HG02981 (cell line): Measurements from ENCODE around the gene PHETA2.
"Not testable (repeated sequence)": the region's sequence is repeated elsewhere in the genome, so short reads cannot be mapped to it uniquely, and the experiment has no call there.

Experiments
- ATAC-seq: cut with Tn5 transposase; IDR thresholded peaks from one replicate; pipeline ENCODE4 v1.9.1; 2021; ENCODE audit warnings: mild to moderate bottlenecking, moderate library complexity; ENCODE audit not compliant: unreplicated experiment

PHETA2 gene

DNA sequence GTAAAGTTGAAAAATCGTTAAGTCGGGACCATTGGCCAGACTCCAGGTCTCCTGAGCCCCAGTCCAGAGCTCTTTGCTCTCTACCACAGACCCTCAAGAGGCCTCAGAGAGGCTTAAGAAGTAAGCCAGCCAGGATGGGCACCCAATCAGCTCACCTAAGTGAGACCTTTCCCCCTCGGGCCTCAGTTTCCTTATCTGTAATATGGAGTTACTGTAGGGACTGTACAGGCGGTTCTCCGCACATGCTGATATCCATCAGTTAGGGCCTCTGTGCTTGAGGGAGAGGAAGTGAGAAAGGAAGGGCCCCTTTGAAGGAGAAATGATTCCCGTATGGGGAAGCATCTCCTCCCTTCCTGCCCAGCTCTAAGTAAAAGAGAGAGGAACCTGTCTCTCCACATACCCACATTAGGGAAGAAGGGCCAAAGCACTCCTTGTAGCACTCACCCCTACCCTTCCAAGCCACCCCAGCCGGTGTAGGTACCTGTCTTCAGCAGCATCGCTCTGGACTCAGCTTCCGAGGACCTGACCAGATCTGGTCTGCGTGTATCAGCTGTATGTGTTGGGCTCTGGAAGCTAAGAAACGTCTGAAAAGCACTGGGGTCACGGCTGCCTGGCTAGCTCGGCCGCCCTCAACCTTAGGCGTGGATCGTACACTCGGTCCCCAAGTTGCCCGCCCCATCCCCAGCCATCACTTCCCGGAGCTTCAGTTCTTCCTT lies 4.1 kb upstream of the PHETA2 start:
- peak; percentile 6 for ATAC-seq

DNA sequence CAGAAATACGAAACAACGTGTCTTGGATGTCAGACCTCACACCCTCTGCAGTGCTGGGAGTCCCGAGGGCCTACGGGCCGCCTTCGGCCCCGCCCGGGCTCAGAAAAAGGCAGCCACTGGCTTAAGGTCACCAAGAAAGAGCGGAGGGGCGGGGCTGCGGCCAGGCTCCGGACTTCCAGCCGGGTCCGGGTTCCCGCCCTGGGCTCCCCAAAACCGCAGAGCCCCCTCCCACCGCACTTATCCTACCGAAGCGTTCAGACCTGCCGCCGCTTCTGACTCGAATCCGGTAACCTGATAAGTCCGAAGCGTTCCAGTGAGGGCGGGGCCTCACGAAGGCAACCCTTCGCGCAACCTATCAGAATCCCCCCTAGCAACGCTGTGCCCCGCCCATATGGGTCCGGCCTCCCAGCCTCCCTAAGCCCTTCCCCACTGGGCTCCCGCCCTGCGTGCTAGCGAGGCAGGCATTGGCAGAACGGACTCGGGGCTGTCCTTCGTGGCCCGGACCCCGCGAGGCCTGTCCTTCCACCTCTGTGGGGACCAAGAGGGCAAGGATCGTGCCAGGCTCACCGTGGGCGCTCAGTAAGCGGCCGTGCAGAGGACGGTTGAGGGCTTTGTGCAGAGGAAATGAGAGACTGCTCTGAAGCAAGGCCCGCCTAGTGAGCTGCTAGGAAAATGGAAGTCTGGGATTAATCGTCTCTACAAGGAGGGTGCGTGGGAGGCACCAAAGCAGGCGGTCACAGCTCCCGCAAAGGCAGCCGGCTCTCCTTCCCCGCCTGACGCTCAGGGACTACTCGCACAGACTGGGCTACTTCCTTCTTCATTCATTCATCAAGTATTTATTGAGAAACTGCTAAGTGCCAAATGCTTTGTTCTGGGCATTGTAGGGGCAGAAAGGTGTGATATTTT lies 3.3 kb upstream of the PHETA2 start, which contains the start of gene NAGA:
NAGA (minus strand) TSS at position 296 of the 906 bp plus-strand sequence. CDS start 515 bp downstream, outside the sequence.
- ATAC-seq: peak; percentile 86

DNA sequence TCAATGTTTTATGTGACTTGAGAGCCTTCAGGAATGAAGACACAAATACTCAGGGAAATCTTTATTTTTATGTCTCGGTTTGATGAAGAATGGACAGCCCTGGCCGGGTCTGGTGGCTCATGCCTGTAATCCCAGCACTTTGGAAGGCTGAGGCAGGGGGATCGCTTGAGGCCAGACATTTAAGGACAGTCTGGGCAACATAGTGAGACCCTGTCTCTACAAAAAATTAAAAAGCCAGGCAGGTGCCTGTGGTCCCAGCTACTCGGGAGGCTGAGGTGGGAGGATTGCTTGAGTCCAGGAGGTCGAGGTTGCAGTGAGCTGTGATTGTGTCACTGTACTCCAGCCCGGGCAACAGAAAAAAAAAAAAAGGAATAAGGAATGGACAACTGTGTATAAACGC lies 2.5 kb upstream of the PHETA2 start:
- ATAC-seq: not testable (repeated sequence)

DNA sequence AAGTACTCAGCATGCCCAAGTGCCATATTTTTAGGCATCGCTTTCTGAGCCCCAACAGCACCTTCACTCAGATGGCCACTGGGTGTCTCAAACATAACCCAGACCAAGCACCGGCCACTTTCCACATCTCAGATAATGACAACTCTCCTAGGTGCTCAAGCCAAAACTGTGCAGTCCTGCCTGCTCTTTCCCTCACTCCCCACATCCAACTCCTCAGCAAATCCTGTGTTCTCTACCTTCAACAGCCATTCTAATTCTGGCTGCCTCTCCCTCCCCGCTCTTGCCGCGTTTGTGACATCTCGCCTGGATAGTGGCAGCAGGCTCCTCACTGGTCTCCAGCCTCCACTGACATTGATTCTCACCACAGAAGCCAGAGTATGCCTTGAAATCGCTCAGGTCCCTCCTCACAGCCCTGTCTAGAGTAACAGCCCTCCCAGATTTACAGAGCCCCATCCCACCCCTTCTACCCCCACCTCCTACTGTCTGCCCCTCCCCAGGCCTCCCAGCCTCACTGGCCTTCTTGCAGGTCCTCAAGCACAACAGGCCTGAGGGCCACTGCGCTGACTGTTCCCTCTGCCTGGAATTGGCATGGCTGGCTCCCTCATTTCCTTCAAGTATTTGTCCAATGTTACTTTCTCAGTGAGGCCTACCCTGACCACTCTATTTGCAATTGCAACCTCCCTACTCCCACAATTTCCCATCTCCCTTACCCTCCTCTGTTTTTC lies 1.3 kb upstream of the PHETA2 start:
- no peak for ATAC-seq

DNA sequence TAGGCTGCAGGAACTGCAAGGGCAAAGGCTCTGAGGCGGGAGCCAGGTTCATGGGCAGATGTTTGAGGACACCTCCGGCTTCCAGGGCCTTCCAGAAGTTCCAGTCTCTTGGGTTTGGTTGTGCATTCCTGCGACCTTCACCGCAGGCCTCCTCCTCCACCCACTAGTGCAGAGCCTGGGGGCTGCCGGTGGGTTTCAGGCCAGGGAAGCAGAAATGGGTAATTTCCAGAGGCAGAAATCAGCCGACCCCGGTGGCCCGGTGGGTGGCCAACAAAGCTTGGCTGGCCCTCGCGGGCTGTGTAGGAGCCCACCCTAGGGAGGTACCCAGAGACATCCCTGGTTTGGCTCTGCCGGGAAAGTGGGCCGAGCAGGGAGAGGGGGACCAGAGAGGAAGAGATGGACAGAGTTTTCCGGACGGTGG lies 417 bp upstream of the PHETA2 start:
- ATAC-seq: no peak

DNA sequence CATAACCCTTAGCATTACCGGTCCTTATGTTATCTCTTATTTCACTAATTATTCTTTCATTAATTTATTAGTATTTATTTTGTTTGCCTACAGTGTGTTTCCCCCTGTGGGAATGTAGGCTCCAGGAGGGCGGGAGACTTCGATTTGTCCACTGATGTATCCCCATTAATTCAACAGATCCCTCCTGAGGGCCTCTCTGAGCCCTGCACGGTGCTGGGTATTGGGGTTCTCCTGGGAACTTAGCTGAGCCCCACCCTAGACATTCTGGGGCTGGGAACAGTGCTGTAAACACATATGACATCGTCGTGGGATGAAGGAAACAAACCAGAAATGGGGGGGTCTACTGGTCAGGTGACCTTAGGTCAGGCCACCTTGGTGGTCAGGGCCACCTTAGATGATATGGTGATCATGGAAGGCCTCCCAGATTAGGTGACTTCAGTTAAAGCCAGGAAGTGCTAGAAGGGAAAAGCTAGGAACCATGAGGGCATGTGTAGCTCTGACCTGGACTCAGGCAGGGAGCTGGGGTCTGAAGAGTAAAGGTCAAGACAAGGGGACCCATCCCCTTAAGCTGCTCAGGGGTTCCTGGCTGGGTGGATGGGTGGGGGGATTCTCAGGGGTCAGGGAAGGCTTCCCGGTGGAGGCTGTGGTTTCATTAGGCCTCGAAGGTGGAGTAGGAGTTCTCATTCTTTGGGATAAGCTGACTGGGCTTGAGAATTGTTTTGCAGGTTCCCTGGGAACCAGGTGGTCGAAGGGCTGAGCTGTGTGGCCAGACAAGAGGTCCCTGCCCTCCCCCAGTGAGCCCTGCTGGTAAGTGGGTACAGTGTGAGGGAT lies 1.0 kb downstream of the PHETA2 start:
- ATAC-seq: no peak

DNA sequence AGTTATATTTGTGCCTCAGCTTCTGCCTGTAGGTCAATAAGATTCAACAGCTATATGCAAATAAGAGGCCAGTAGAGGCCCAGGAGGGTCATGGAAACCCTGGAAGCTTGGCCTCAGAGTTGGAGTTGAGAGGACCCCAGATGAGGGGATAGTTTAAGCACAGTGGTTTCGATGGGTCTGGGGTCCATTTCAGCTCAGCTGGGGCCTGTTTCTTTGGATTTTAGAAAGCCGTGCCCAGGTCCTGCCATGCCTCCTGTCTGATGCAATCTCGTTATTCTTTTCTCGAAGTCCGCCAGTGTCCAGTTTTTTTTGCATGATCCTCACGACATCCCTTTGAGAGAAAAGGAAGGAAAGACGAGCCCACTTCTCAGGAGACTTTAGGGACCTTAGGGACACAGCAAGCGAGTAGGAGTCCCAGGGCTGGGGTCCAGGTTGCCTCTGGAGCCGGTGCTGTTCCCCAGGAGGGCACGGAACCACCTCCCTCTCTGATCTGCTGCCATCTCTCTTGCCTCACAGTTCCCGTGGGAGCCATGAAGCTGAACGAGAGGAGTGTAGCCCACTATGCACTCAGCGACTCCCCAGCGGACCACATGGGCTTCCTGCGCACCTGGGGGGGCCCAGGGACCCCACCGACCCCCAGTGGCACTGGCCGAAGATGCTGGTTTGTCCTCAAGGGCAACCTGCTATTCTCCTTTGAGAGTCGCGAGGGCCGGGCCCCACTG lies 2.9 kb downstream of the PHETA2 start:
- ATAC-seq: no peak

DNA sequence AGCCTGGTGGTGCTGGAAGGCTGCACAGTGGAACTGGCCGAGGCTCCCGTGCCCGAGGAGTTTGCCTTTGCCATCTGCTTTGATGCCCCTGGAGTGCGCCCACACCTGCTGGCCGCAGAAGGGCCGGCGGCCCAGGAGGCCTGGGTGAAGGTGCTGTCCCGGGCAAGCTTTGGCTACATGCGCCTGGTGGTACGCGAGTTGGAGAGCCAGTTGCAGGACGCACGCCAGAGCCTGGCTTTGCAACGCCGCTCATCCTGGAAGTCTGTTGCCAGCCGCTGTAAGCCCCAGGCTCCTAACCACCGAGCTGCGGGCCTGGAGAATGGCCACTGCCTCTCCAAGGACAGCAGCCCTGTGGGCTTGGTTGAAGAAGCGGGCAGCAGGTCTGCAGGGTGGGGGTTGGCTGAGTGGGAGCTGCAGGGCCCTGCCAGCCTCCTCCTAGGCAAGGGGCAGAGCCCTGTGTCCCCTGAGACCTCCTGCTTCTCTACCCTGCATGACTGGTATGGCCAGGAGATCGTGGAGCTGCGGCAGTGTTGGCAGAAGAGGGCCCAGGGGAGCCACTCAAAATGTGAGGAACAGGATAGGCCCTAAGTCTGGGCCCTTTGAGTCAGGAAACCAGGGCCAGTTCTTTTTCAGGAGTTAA lies 3.6 kb downstream of the PHETA2 start:
- ATAC-seq: no peak

DNA sequence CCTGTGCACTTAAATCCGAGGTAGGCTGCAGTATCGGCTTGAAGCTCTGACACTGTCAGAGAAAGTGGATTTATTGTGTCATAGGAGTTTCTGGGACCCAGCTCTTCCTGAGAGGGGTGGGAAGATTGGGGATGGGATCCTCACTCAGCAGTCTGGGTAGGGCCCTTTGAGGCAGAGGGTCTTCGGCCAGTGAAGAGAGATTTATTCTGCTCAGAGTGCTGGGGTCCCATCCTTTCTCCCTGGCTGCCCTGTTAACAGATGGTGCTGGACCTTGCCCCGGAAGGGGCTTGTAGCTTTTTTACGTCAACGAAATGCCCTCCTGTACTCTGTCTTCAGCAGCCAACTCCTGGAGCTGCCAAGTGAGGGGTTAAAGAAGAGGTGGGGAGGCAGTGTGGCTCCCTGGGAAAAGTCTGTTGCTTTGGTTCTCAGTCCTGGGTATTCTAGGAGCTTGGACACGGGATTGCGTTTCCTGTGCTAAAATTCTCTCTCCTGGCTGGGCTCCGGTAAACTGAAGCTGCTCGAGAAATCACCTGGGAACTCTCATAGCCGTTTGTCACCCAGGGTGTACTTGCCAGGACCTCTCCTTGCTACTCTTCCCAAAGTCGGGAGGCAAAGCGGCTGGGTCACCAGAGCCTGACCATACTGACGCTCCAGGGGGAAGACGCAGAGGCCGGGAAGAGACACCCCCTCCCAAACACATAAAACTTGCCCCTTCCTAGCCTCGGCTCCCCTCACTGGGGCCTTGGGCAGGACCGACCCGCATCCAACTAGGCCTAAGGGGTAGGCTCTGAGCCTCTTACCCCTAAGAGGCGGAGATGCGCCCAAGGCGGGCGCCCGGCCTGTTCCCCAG lies 4.6 kb downstream of the PHETA2 start:
- no peak for ATAC-seq

DNA sequence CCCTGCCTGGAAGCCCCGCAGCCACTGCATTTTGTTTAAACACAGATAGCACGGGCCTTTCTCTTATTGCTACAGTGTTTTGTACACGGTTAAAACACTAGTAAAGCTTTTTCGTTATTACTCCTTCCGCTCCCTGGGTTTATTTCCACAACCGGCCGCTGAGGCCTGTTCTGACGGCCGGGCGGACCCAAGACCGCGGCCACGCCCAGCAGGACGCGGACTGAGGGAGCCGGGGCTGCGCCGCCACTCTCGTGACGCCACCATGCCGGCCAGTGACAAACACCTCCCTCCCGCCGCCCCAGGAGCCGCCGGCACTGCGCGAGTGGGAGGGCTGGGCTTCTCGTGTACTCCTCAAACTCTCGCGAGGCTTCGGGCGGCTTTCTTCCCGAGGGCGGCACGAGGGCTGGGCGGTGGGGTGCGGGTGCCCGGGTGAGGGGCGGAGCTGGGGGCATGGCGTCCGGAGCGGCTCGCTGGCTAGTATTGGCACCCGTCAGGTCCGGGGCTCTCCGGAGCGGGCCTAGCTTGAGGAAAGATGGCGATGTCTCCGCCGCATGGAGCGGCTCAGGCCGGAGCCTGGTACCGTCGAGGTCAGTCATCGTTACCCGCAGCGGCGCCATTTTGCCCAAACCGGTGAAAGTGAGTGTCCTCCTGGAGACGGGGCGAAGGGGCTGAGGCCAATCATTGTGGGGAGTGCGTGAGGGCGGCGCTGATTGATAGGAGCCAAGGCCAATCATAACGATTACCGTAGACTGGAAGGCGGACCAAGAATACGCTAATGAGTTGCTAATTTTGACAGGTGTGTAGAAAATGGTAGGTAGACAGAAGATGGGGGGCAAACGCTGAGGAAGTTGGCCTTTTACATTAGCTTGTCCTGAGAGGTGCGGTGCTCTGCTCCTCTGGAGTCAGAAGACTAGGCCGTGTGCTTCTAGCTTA lies 5.5 kb downstream of the PHETA2 start, which contains the start of gene SMDT1:
SMDT1 (plus strand) TSS at position 382 of the 933 bp plus-strand sequence; CDS start at position 451, 69 bp downstream.
- ATAC-seq: peak; percentile 79

DNA sequence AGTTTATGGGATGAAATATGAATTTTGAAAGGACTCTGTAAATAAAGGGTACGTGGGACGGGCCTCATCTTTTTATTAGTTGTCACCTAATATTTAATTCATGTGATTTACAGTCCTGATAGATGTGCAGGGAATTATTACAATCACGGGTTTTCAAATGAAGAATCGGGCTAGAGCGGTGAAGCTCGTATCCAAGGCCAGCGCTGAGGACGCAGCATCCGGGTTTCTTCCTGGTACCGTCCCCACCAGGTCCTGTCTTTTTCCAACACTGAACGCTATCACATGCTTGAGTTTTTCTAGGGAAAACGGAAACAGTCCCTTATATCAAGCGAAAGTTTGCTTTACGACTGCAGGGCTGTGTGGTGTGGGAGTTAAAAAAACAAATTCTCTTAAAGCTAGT lies 6.2 kb downstream of the PHETA2 start:
- ATAC-seq: no peak

DNA sequence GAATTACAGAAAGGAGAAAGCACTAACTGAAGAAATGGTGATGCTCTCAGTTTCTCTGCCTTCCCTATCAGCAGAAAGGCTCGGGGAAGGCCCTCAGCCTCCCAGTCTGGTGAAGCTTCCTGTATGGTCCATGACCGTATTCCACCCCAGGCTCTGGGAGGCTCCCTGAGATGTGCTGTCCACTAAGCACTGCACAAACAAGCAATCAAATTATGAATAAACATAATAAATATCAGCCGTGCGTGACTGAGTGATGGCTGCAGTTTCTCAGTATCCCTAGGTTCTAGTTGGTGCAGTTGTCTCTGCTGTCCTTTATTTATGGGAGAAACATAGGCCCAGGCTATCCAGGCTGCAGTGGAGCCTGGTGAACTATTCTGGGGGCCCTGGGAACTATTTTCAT lies 9.1 kb downstream of the PHETA2 start:
- ATAC-seq: no peak

DNA sequence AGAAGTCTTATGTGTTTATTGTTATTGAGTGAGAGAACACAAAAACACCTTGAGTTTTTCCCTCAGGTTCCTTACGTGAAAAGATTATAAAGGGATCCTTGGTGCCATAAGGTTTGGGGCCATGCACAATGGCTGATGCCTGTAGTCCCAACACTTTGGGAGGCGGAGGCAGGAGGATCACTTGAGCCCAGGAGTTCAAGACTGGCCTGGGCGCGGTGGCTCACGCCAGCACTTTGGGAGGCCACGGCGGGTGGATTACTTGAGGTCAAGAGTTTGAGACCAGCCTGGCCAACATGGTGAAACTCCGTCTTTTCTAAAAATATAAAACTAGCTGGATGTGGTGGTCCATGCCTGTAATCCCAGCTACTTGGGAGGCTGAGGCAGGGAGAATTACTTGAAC lies 10.8 kb downstream of the PHETA2 start:
- no peak for ATAC-seq

DNA sequence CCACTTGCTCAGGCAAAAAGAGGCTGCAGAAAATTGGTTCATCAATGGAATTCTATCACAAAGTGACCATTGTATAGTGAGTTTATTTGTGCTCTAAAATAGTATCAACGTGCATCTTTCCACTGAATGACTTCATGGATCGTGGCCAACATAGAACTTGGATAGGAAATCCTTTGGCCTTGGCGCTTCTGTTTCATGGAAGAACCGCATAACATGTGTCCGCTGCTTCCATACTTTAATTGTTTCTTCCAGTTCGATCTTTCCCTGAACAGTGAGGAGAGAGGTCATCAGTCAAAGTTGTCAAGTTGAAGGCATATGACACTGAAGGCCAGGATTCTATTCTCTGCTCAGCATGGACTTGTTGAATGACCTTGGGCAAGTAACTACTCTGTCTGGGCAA lies 12.0 kb downstream of the PHETA2 start:
- no peak for ATAC-seq

DNA sequence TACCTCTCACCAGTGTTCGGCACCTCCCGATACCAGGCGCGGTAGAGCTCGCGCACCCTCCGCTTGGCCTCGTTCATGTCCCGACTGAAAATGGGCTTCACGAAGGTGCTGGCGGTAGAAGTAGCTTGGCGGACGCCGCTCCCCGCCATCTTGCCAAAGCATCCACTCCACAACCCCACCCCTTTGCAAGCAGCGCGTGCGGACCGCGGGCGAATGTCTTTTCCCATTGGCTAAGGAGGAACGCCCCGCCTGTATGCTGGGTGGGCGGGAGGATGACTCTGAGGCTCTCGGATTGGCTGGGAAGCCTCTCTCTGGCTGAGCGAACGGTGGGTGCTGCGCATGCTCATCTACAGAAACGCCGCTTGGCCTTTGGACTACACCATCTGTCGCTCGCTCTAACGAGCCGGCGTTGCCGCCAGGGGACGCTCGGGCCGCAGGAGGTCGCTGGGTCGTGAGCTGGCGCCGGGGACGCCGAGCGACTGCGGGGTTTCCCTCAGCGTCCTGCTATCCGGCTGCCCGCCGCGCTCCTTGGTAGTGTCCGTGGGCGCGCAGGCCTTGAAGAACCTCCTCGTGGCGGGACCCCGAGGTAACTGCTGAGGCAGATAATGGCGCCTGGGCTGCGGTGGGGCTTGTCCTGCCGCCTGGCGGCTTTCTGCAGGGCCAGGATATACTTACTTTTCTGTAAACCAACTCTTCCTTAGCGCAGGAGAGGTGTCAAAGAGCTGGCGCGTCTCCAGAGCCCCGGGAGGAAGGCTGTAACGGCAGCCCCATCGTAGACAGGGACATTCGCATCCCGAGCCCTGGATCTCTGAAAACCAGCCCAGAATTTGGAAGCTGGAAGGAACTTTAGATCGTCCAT lies 16.8 kb downstream of the PHETA2 start, which contains the start of gene NDUFA6:
NDUFA6 (minus strand) TSS at position 177 of the 859 bp plus-strand sequence; CDS start at position 149, 28 bp downstream.
- ATAC-seq: peak; percentile 86

DNA sequence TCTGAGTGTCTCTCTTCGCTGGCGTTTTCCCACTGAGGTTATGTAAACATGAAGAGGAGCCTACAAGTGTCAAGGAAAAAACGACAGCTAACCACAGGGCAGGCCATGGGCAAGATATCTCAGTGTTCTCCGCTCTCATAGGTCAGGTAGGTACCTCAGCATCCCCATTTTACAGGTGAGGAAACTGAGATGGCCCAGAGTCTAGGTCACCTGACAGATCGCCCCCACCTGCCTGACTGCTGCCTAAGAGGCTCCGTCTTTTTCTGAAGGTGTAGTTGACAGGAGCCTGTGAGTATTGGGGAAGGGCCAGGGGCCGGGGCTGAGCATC lies 17.4 kb downstream of the PHETA2 start:
- ATAC-seq: no peak
